Measurements from ENCODE around the gene TTLL1. TPM values are rescaled to one million over a fixed set of nuclear protein-coding genes. Genes with fewer than 3 reads are reported as not detected.

The TTLL1 gene
- total and polyA plus RNA-seq, 2 donors (not counting 3 experiments of a cell fraction or from before 2014, with no cell fraction given): 9.0 to 17.0 TPM

DNA sequence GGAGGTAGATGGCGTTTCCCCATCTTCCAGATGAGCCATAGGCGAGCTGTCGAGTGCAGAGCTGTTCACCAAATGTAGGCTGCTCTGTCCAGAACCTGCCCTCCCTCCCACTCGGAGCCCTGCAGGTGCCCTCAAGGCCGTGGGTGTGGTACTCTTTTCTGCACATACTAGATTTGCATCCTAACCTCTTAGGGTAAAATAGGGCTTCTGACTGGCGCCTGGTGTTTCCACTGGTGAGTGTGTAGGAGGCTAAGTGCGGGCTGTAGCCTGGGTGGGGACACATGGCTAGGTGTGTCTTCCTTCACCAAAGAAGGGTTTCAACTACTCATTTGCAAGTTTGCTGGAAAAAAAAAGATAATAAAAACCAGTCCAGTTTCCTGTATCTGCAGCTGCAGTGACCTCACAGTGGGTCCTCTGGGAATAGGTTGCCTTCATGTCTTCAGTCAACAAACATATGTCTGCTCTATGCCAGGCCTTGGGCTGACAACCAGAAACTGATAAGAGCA lies 29.8 kb upstream of the TTLL1 start:
- intact Hi-C loops (cut with micrococcal nuclease) (no loop called here), dilution Hi-C loops (cut with MboI; ENCODE audit: extremely low pct_ligation_motif_present, low sequenced_read_pairs) (no loop called here)
- no TSS peak for BruUV-seq (replicated peaks)
- Histone ChIP-seq H3K4me1 (ENCODE audit: control insufficient read depth, extremely low read depth, insufficient read depth, low read length) (no peaks in the 10 kb centered on the region), H3K9me1 (replicated peaks; ENCODE audit: control insufficient read depth, extremely low read depth, insufficient read depth, low read length) (no peaks in the 10 kb centered on the region), H2AFZ (ENCODE audit: low read depth, low read length) (no peak overlapping the region), H3K79me2 (ENCODE audit: control insufficient read depth, insufficient read depth, low read length) (no peaks in the 10 kb centered on the region), H3K4me3 (replicated peaks in 1 of 3; ENCODE audit: insufficient read depth in 1 of 3, low read depth in 1 of 3, low read length in 3 of 3) (no peak overlapping the region), H4K20me1 (replicated peaks; ENCODE audit: control insufficient read depth, extremely low read depth, insufficient read depth, low read length) (no peaks in the 10 kb centered on the region), H3K4me2 (ENCODE audit: insufficient read depth, low read length) (no peak overlapping the region), H3K27ac (ENCODE audit: insufficient read depth, low read depth, low read length) (no peak overlapping the region), H3K9ac (replicated peaks; ENCODE audit: extremely low read depth, insufficient read depth, low read length) (no peak overlapping the region), H3K36me3 (ENCODE audit: control insufficient read depth in 2 of 2, extremely low read depth in 1 of 2, insufficient read depth in 2 of 2, low read length in 2 of 2) (no peaks in the 10 kb centered on the region), H3K27me3 (ENCODE audit: control insufficient read depth in 2 of 2, insufficient read depth in 2 of 2, low read length in 2 of 2) (peaks cover 0 to 5% of the 10 kb centered on the region in 2 experiments), H3K9me3 (replicated peaks; ENCODE audit: control insufficient read depth, insufficient read depth, low read length) (no peaks in the 10 kb centered on the region)
- TF ChIP-seq JUN (IDR thresholded peaks at IDR 0.05; ENCODE audit: borderline replicate concordance, insufficient read depth, insufficient read length, low read depth): no peak
- TF ChIP-seq POLR2A (IDR thresholded peaks at IDR 0.05; ENCODE audit: low read depth, low read length): no peak
- TF ChIP-seq EZH2 (IDR thresholded peaks at IDR 0.05; ENCODE audit: borderline replicate concordance, low read depth, low read length, severe bottlenecking): no peak
- ChIA-PET POLR2A (no interaction called here), CTCF (interaction anchor here (1.3 kb wide), 1 partner anchor 19 kb away, joined by 3 read pairs; no protein-coding TSS in a partner anchor)
- FAIRE-seq (no peak), DNase-seq (ENCODE audit: low read depth, low spot score) (no peak)

DNA sequence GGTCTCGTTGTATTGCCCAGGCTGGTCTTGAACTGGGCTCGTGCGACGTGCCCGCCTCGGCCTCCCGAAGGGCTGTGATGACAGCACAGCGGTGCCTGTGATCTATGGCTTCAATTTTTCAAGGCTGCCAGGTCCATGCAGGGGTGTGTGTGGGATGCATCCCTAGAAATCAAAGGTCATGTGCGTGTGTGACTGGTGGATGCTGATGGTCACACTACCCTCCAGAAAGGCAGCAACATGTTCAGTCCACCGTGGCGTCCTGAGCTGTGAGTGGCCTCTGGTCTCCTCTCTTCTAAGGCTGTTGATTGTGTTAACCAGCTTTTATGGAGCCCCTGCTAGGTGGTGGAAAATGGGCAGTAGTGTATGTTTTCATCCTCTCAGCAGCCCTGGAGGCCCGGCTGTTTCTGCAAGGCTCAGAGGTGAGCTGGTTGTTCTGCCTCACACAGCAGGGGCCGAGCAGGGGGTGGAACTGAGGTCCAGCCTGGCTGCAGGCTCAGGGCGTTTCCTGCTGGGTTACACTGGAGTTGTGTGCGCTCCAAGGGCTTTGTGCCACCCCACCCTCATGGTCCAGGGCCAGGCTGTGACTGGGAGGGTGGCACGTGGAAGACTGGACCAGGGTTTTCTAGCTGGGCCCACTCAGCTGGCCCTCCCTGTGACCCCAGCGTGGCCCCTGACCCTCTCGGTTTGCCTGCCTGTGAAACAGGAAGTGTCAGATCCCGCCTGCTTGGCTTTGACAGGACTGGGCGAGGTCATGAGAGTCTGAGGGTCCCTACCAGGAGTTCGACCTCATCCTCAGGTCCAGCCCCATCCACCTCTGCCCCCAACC lies 29.0 kb upstream of the TTLL1 start:
- CTCF ChIA-PET: interaction anchor here (1.3 kb wide), 1 partner anchor 20 kb away, joined by 3 read pairs; no protein-coding TSS in a partner anchor
- dilution Hi-C loops (cut with MboI; ENCODE audit: extremely low pct_ligation_motif_present, low sequenced_read_pairs): no loop called here
- H3K9ac ChIP-seq (replicated peaks; ENCODE audit: extremely low read depth, insufficient read depth, low read length): no peak overlapping the region

More for the DNA sequence above, 29.0 kb upstream of the TTLL1 start:
- no peak for DNase-seq (ENCODE audit: low read depth, low spot score)
- H3K79me2 ChIP-seq (ENCODE audit: control insufficient read depth, insufficient read depth, low read length): no peaks in the 10 kb centered on the region
- H2AFZ ChIP-seq (ENCODE audit: low read depth, low read length): no peak overlapping the region
- intact Hi-C loops (cut with micrococcal nuclease): no loop called here
- no peaks in the 10 kb centered on the region for H3K9me3 ChIP-seq (replicated peaks; ENCODE audit: control insufficient read depth, insufficient read depth, low read length)
- no peaks in the 10 kb centered on the region for H3K4me1 ChIP-seq (ENCODE audit: control insufficient read depth, extremely low read depth, insufficient read depth, low read length)
- H3K27ac ChIP-seq (ENCODE audit: insufficient read depth, low read depth, low read length): no peak overlapping the region
- FAIRE-seq: no peak
- H3K4me2 ChIP-seq (ENCODE audit: insufficient read depth, low read length): no peak overlapping the region
- BruUV-seq (replicated peaks): no TSS peak
- POLR2A ChIA-PET: no interaction called here
- no peak for TF ChIP-seq EZH2 (IDR thresholded peaks at IDR 0.05; ENCODE audit: borderline replicate concordance, low read depth, low read length, severe bottlenecking)
- no peak for TF ChIP-seq JUN (IDR thresholded peaks at IDR 0.05; ENCODE audit: borderline replicate concordance, insufficient read depth, insufficient read length, low read depth)
- TF ChIP-seq, protein P1, sequence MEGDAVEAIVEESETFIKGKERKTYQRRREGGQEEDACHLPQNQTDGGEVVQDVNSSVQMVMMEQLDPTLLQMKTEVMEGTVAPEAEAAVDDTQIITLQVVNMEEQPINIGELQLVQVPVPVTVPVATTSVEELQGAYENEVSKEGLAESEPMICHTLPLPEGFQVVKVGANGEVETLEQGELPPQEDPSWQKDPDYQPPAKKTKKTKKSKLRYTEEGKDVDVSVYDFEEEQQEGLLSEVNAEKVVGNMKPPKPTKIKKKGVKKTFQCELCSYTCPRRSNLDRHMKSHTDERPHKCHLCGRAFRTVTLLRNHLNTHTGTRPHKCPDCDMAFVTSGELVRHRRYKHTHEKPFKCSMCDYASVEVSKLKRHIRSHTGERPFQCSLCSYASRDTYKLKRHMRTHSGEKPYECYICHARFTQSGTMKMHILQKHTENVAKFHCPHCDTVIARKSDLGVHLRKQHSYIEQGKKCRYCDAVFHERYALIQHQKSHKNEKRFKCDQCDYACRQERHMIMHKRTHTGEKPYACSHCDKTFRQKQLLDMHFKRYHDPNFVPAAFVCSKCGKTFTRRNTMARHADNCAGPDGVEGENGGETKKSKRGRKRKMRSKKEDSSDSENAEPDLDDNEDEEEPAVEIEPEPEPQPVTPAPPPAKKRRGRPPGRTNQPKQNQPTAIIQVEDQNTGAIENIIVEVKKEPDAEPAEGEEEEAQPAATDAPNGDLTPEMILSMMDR (IDR thresholded peaks at IDR 0.05; ENCODE audit: extremely low read depth in 1 of 2, insufficient read depth in 1 of 2, low read depth in 1 of 2, low read length in 2 of 2): no peak
- TF ChIP-seq POLR2A (IDR thresholded peaks at IDR 0.05; ENCODE audit: low read depth, low read length): no peak
- TF ChIP-seq FOS (IDR thresholded peaks at IDR 0.05; ENCODE audit: borderline replicate concordance, insufficient read depth, low read length): no peak
- TF ChIP-seq, protein P2, sequence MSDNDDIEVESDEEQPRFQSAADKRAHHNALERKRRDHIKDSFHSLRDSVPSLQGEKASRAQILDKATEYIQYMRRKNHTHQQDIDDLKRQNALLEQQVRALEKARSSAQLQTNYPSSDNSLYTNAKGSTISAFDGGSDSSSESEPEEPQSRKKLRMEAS (IDR thresholded peaks at IDR 0.05; ENCODE audit: insufficient read depth, insufficient read length): no peak
- no peak for TF ChIP-seq MYC (IDR thresholded peaks at IDR 0.05; ENCODE audit: low read depth, low read length)
- TF ChIP-seq GATA2 (IDR thresholded peaks at IDR 0.05; ENCODE audit: insufficient read depth, insufficient read length, low read depth, low read length): no peak
- TF ChIP-seq POLR2AphosphoS5 (IDR thresholded peaks at IDR 0.05; ENCODE audit: insufficient read depth, low read depth, low read length): no peak
- no peaks in the 10 kb centered on the region for H3K9me1 ChIP-seq (replicated peaks; ENCODE audit: control insufficient read depth, extremely low read depth, insufficient read depth, low read length)
- H3K4me3 ChIP-seq (replicated peaks in 1 of 3; ENCODE audit: insufficient read depth in 1 of 3, low read depth in 1 of 3, low read length in 3 of 3): no peak overlapping the region
- no peaks in the 10 kb centered on the region for H3K36me3 ChIP-seq (ENCODE audit: control insufficient read depth in 2 of 2, extremely low read depth in 1 of 2, insufficient read depth in 2 of 2, low read length in 2 of 2)
- H4K20me1 ChIP-seq (replicated peaks; ENCODE audit: control insufficient read depth, extremely low read depth, insufficient read depth, low read length): no peaks in the 10 kb centered on the region
- peaks cover 0 to 5% of the 10 kb centered on the region in 2 experiments for H3K27me3 ChIP-seq (ENCODE audit: control insufficient read depth in 2 of 2, insufficient read depth in 2 of 2, low read length in 2 of 2)
